Activated naive CD4-positive, alpha-beta T cell treated with anti-CD3 and anti-CD28 coated beads, Interleukin-2, amount 50 U/mL, for 24 hours (primary cell): ENCODE results near the gene CDH18.

ENCODE experiments used
- H3K27ac Mint-ChIP-seq: one replicate; pipeline ENCODE4 v1.8.0; 2021; ENCODE audit warnings: mild to moderate bottlenecking, mixed read lengths
- H3K27me3 Mint-ChIP-seq: one replicate; pipeline ENCODE4 v1.8.0; 2021; ENCODE audit warnings: mixed read lengths
- H3K36me3 Mint-ChIP-seq: one replicate; pipeline ENCODE4 v1.8.0; 2021; ENCODE audit warnings: mixed read lengths
- H3K4me1 Mint-ChIP-seq: one replicate; pipeline ENCODE4 v1.8.0; 2021; ENCODE audit warnings: mixed read lengths
- H3K4me3 Mint-ChIP-seq: one replicate; pipeline ENCODE4 v1.8.0; 2021; ENCODE audit warnings: mild to moderate bottlenecking, mixed read lengths
- H3K9me3 Mint-ChIP-seq: one replicate; pipeline ENCODE4 v1.8.0; 2021; ENCODE audit warnings: mixed read lengths

Gene CDH18

GRCh38 chr5:19745247-19745646, 242.8 kb downstream of the CDH18 start:
- H3K4me3 Mint-ChIP-seq, result no peak overlapping the region
- H3K9me3 Mint-ChIP-seq, result peaks cover 4% of the 10 kb centered on the region
- no peak overlapping the region for H3K27ac Mint-ChIP-seq
- H3K4me1 Mint-ChIP-seq, result no peaks in the 10 kb centered on the region
- no peaks in the 10 kb centered on the region for H3K27me3 Mint-ChIP-seq
- H3K36me3 Mint-ChIP-seq, result no peaks in the 10 kb centered on the region

GRCh38 chr5:19739671-19740070, 248.3 kb downstream of the CDH18 start:
- no peaks in the 10 kb centered on the region for H3K27me3 Mint-ChIP-seq
- no peaks in the 10 kb centered on the region for H3K36me3 Mint-ChIP-seq
- no peak overlapping the region for H3K27ac Mint-ChIP-seq
- H3K4me1 Mint-ChIP-seq, result no peaks in the 10 kb centered on the region
- H3K4me3 Mint-ChIP-seq, result no peak overlapping the region
- H3K9me3 Mint-ChIP-seq, result peaks cover 4% of the 10 kb centered on the region

- no peaks in the 10 kb centered on the region for H3K4me1 Mint-ChIP-seq
- no peaks in the 10 kb centered on the region for H3K27me3 Mint-ChIP-seq
- H3K27ac Mint-ChIP-seq, result no peak overlapping the region
- no peaks in the 10 kb centered on the region for H3K9me3 Mint-ChIP-seq
- H3K36me3 Mint-ChIP-seq, result no peaks in the 10 kb centered on the region
- no peak overlapping the region for H3K4me3 Mint-ChIP-seq
These were observed 253.2 kb downstream of the CDH18 start for GRCh38 chr5:19734776-19735175.

- Mint-ChIP-seq H3K4me1 (no peaks in the 10 kb centered on the region), H3K4me3 (no peak overlapping the region), H3K27me3 (no peaks in the 10 kb centered on the region), H3K36me3 (no peaks in the 10 kb centered on the region), H3K27ac (no peak overlapping the region), H3K9me3 (no peaks in the 10 kb centered on the region)
These were observed 254.1 kb downstream of the CDH18 start for GRCh38 chr5:19733612-19734495.

- Mint-ChIP-seq H3K9me3 (no peaks in the 10 kb centered on the region), H3K4me1 (no peaks in the 10 kb centered on the region), H3K27ac (no peak overlapping the region), H3K36me3 (no peaks in the 10 kb centered on the region), H3K27me3 (no peaks in the 10 kb centered on the region), H3K4me3 (no peak overlapping the region)
These were observed 259.4 kb downstream of the CDH18 start for GRCh38 chr5:19728571-19728970.

- Mint-ChIP-seq H3K27ac (no peak overlapping the region), H3K4me1 (no peaks in the 10 kb centered on the region), H3K36me3 (no peaks in the 10 kb centered on the region), H3K9me3 (no peaks in the 10 kb centered on the region), H3K27me3 (no peaks in the 10 kb centered on the region), H3K4me3 (no peak overlapping the region)
These were observed 268.9 kb downstream of the CDH18 start for GRCh38 chr5:19719109-19719508.

- no peaks in the 10 kb centered on the region for H3K27me3 Mint-ChIP-seq
- H3K27ac Mint-ChIP-seq, result no peak overlapping the region
- no peaks in the 10 kb centered on the region for H3K36me3 Mint-ChIP-seq
- no peak overlapping the region for H3K4me3 Mint-ChIP-seq
- no peaks in the 10 kb centered on the region for H3K4me1 Mint-ChIP-seq
- H3K9me3 Mint-ChIP-seq, result no peaks in the 10 kb centered on the region
These were observed 274.3 kb downstream of the CDH18 start for GRCh38 chr5:19713740-19714139.

GRCh38 chr5:19709403-19709802, 278.6 kb downstream of the CDH18 start:
- Mint-ChIP-seq H3K27ac (no peak overlapping the region), H3K4me1 (no peaks in the 10 kb centered on the region), H3K36me3 (no peaks in the 10 kb centered on the region), H3K9me3 (no peaks in the 10 kb centered on the region), H3K27me3 (no peaks in the 10 kb centered on the region), H3K4me3 (no peak overlapping the region)

GRCh38 chr5:19706776-19707175, 281.2 kb downstream of the CDH18 start:
- Mint-ChIP-seq H3K9me3 (no peaks in the 10 kb centered on the region), H3K27me3 (no peaks in the 10 kb centered on the region), H3K36me3 (no peaks in the 10 kb centered on the region), H3K4me3 (no peak overlapping the region), H3K27ac (no peak overlapping the region), H3K4me1 (no peaks in the 10 kb centered on the region)

- H3K27ac Mint-ChIP-seq, result no peak overlapping the region
- H3K36me3 Mint-ChIP-seq, result no peaks in the 10 kb centered on the region
- no peaks in the 10 kb centered on the region for H3K4me1 Mint-ChIP-seq
- H3K9me3 Mint-ChIP-seq, result no peaks in the 10 kb centered on the region
- no peak overlapping the region for H3K4me3 Mint-ChIP-seq
- H3K27me3 Mint-ChIP-seq, result no peaks in the 10 kb centered on the region
These were observed 286.3 kb downstream of the CDH18 start for GRCh38 chr5:19701731-19702130.

GRCh38 chr5:19694949-19695611, 292.9 kb downstream of the CDH18 start:
- no peaks in the 10 kb centered on the region for H3K4me1 Mint-ChIP-seq
- peaks cover 14% of the 10 kb centered on the region for H3K9me3 Mint-ChIP-seq
- H3K27me3 Mint-ChIP-seq, result no peaks in the 10 kb centered on the region
- H3K27ac Mint-ChIP-seq, result no peak overlapping the region
- H3K36me3 Mint-ChIP-seq, result no peaks in the 10 kb centered on the region
- no peak overlapping the region for H3K4me3 Mint-ChIP-seq

GRCh38 chr5:19690978-19691377, 297.0 kb downstream of the CDH18 start:
- Mint-ChIP-seq H3K27ac (no peak overlapping the region), H3K9me3 (peaks cover 21% of the 10 kb centered on the region), H3K4me1 (no peaks in the 10 kb centered on the region), H3K36me3 (no peaks in the 10 kb centered on the region), H3K4me3 (no peak overlapping the region), H3K27me3 (no peaks in the 10 kb centered on the region)

- no peaks in the 10 kb centered on the region for H3K27me3 Mint-ChIP-seq
- no peak overlapping the region for H3K27ac Mint-ChIP-seq
- H3K4me1 Mint-ChIP-seq, result no peaks in the 10 kb centered on the region
- H3K9me3 Mint-ChIP-seq, result peaks cover 15% of the 10 kb centered on the region
- H3K36me3 Mint-ChIP-seq, result no peaks in the 10 kb centered on the region
- H3K4me3 Mint-ChIP-seq, result no peak overlapping the region
These were observed 302.5 kb downstream of the CDH18 start for GRCh38 chr5:19685473-19685872.

GRCh38 chr5:19676895-19677294, 311.1 kb downstream of the CDH18 start:
- Mint-ChIP-seq H3K27ac (no peak overlapping the region), H3K36me3 (no peaks in the 10 kb centered on the region), H3K27me3 (no peaks in the 10 kb centered on the region), H3K4me3 (no peak overlapping the region), H3K9me3 (peaks cover 22% of the 10 kb centered on the region), H3K4me1 (no peaks in the 10 kb centered on the region)

- no peaks in the 10 kb centered on the region for H3K9me3 Mint-ChIP-seq
These were observed 327.3 kb downstream of the CDH18 start for GRCh38 chr5:19660679-19661078.

GRCh38 chr5:19655627-19656026, 332.4 kb downstream of the CDH18 start:
- Mint-ChIP-seq H3K4me1 (no peaks in the 10 kb centered on the region), H3K27me3 (no peaks in the 10 kb centered on the region), H3K9me3 (no peaks in the 10 kb centered on the region), H3K36me3 (no peaks in the 10 kb centered on the region), H3K27ac (no peak overlapping the region), H3K4me3 (no peak overlapping the region)

More at GRCh38 chr5:19660679-19661078, 327.3 kb downstream of the CDH18 start:
- Mint-ChIP-seq H3K27ac (no peak overlapping the region), H3K4me1 (no peaks in the 10 kb centered on the region), H3K27me3 (no peaks in the 10 kb centered on the region), H3K36me3 (no peaks in the 10 kb centered on the region), H3K4me3 (no peak overlapping the region)
